ENCODE data around the gene UGT1A1. TPM values are rescaled to one million over a fixed set of nuclear protein-coding genes. Genes with fewer than 3 reads are reported as not detected.

Gene UGT1A1
- total and polyA plus RNA-seq, 9 of the 15 experiments (the other 6 are each of a cell fraction or from before 2014, with no cell fraction given): not detected

DNA sequence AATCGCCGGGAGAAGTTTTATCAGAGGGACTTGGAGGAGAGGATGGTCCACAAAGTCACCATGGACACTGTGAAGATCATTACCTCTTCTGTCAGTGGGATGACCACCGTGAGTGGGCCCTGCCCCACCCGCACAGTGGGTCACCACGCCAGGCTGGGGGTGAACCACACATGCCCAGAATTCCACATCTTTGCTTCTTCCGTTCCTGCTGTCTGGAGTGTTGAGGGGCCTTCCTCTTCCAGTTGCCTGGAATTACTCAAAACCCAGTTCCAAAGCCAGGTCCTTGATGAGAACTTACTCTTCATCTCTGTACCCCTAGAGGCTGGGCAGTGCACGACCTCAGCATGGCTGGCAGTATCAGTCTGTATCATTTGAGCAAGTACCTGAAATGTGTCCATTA is 40.1 kb downstream of the UGT1A1 start (continued):
- TF ChIP-seq, protein P1, sequence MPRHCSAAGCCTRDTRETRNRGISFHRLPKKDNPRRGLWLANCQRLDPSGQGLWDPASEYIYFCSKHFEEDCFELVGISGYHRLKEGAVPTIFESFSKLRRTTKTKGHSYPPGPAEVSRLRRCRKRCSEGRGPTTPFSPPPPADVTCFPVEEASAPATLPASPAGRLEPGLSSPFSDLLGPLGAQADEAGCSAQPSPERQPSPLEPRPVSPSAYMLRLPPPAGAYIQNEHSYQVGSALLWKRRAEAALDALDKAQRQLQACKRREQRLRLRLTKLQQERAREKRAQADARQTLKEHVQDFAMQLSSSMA (CRISPR knock-in tag; IDR thresholded peaks at IDR 0.05): no peak
- no peak for TF ChIP-seq NR2F6 (CRISPR knock-in tag; IDR thresholded peaks at IDR 0.05)
- TF ChIP-seq RBM25 (IDR thresholded peaks at IDR 0.05; ENCODE audit: low read depth, low read length, severe bottlenecking): no peak

DNA sequence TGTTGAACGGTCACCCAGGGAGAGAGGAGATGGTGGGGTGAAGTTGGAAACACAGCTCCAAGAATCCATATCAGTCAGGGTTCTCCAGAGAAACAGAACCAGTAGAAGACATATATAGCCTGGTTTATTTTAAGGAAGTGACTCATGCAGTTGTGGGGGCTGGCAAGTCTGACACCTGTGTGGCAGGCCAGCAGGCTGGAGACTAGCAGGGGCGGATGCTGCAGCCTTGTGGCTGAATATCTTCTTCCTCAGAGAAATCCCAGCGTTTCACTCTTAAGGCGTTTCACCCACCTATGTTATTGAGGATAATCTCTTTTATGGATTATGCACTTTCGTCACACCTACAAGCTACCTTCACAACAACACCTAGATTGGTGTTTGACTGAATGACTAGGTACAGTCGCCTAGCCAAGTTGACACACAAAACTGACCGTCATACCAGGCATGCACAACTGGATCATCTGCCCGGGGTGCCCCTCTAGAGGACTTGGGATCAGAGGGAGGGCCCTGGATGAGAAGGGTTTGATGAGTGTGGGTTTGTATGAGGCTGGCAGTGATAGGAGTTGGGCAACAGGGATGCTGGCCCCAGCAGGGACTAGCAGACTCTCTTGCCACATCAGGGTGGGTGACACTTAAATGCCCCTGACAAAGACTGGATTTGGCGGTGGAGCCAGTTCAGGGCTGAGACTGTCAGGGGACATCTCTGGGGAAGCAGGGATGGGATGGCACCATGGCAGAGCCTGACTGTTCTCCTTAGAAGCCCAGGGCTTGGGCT is 41.5 kb downstream of the UGT1A1 start:
- TF ChIP-seq MEF2A (IDR thresholded peaks at IDR 0.05; ENCODE audit: control insufficient read depth, low read depth, low read length) (peak; percentile 64; the same call in 1 of the 2 replicates), TAF9B (IDR thresholded peaks at IDR 0.05; ENCODE audit: partially characterized antibody) (no peak), JUND (IDR thresholded peaks at IDR 0.05; ENCODE audit: borderline replicate concordance, low read depth, low read length) (peak; percentile 37; the same call in 1 of the 2 replicates), JUND (tag; IDR thresholded peaks at IDR 0.05; ENCODE audit: borderline replicate concordance, low read depth, low read length) (no peak), FOXJ3 (CRISPR knock-in tag; IDR thresholded peaks at IDR 0.05) (no peak)
- TF ChIP-seq, protein P2, sequence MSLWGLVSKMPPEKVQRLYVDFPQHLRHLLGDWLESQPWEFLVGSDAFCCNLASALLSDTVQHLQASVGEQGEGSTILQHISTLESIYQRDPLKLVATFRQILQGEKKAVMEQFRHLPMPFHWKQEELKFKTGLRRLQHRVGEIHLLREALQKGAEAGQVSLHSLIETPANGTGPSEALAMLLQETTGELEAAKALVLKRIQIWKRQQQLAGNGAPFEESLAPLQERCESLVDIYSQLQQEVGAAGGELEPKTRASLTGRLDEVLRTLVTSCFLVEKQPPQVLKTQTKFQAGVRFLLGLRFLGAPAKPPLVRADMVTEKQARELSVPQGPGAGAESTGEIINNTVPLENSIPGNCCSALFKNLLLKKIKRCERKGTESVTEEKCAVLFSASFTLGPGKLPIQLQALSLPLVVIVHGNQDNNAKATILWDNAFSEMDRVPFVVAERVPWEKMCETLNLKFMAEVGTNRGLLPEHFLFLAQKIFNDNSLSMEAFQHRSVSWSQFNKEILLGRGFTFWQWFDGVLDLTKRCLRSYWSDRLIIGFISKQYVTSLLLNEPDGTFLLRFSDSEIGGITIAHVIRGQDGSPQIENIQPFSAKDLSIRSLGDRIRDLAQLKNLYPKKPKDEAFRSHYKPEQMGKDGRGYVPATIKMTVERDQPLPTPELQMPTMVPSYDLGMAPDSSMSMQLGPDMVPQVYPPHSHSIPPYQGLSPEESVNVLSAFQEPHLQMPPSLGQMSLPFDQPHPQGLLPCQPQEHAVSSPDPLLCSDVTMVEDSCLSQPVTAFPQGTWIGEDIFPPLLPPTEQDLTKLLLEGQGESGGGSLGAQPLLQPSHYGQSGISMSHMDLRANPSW (CRISPR knock-in tag; IDR thresholded peaks at IDR 0.05): no peak
- TF ChIP-seq, protein P3, sequence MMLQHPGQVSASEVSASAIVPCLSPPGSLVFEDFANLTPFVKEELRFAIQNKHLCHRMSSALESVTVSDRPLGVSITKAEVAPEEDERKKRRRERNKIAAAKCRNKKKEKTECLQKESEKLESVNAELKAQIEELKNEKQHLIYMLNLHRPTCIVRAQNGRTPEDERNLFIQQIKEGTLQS (IDR thresholded peaks at IDR 0.05): peak; percentile 39; the same call in 1 of the 2 replicates
- TF ChIP-seq, protein P3 (CRISPR knock-in tag; conservative IDR thresholded peaks at IDR 0.05): no peak
- no peak for ATAC-seq
- Histone ChIP-seq H3K9me3 (replicated peaks; ENCODE audit: control insufficient read depth, insufficient read depth, low read depth, low read length) (no peaks in the 10 kb centered on the region), H3K27me3 (ENCODE audit: control insufficient read depth in 2 of 2, insufficient read depth in 2 of 2, low read length in 2 of 2) (peaks cover 0 to 6% of the 10 kb centered on the region in 2 experiments; a peak in 2 of 5 replicates), H3K4me1 (replicated peaks in 1 of 2; ENCODE audit: control insufficient read depth in 2 of 2, insufficient read depth in 2 of 2, low read length in 2 of 2) (no peaks in the 10 kb centered on the region; a peak in 1 of 5 replicates), H3K9ac (ENCODE audit: insufficient read depth in 1 of 2, low read depth in 2 of 2, low read length in 2 of 2) (no peak overlapping the region), H3K27ac (ENCODE audit: extremely low read depth, low read depth, low read length) (no peak overlapping the region), H2AFZ (ENCODE audit: low read depth, low read length) (no peak overlapping the region), H4K20me1 (replicated peaks; ENCODE audit: control insufficient read depth, insufficient read depth, low read length) (no peaks in the 10 kb centered on the region), H3K79me2 (ENCODE audit: control insufficient read depth, insufficient read depth, low read length) (no peaks in the 10 kb centered on the region), H3K4me3 (no peak overlapping the region), H3K36me3 (ENCODE audit: control insufficient read depth, insufficient read depth, low read length) (no peaks in the 10 kb centered on the region), H3K9me1 (ENCODE audit: control insufficient read depth, insufficient read depth, low read length) (no peaks in the 10 kb centered on the region), H3K4me2 (ENCODE audit: insufficient read depth, low read length) (no peak overlapping the region)
- DNase-seq (ENCODE audit: extremely low read depth in 1 of 4, low spot score in 3 of 4): peak in 1 of 4 experiments; percentile 6
- in situ Hi-C loops (cut with MboI): no loop called here
- ChIA-PET CTCF (ENCODE audit: low intra/inter-chr PET ratio) (no interaction called here), POLR2A (no interaction called here)
- FAIRE-seq: no peak
- 1% methylated on average over 8 of the region's 9 CpGs for WGBS (ENCODE audit: insufficient coverage, low coverage, missing lambda C conversion rate)
- BruUV-seq (replicated peaks): no TSS peak
- intact Hi-C loops (cut with micrococcal nuclease): no loop called here
